Astrocyte (in vitro differentiated cells and primary cell): Measurements from ENCODE around the gene ZBTB16. TPM values are rescaled to one million over a fixed set of nuclear protein-coding genes. Genes with fewer than 3 reads are reported as not detected.

Source experiments
- DNase-seq: peaks from one replicate; pipeline ENCODE4 v3.0.0-alpha.2; 2010; ENCODE audit warnings: low read depth
- FAIRE-seq: peaks from 2 replicates; lab custom pipeline; 2011; peaks lifted over from hg19 to GRCh38; lab: Jason Lieb, UNC
- H2AFZ ChIP-seq: 2 replicates; pipeline ENCODE4 v1.6.0; 2012; ENCODE audit warnings: low read depth, low read length, inconsistent platforms
- H3K27ac ChIP-seq: 2 replicates; pipeline ENCODE4 v1.5.1; 2011; ENCODE audit warnings: low read depth, low read length, inconsistent platforms
- H3K27me3 ChIP-seq: 2 replicates; pipeline ENCODE4 v1.6.0; 2011; ENCODE audit warnings: low read length, inconsistent platforms; ENCODE audit not compliant: insufficient read depth
- H3K36me3 ChIP-seq: 2 replicates; pipeline ENCODE4 v1.5.1; 2011; ENCODE audit warnings: low read length, inconsistent platforms; ENCODE audit not compliant: insufficient read depth
- H3K4me1 ChIP-seq: 2 replicates; pipeline ENCODE4 v1.5.1; 2011; ENCODE audit warnings: low read length, inconsistent platforms; ENCODE audit not compliant: insufficient read depth
- H3K4me2 ChIP-seq: 2 replicates; pipeline ENCODE4 v1.6.0; 2012; ENCODE audit warnings: low read length, inconsistent platforms
- H3K4me3 ChIP-seq: 2 replicates; pipeline ENCODE4 v1.5.1; 2011; ENCODE audit warnings: low read depth, mild to moderate bottlenecking, low read length, inconsistent platforms; ENCODE audit not compliant: insufficient read depth
- H3K79me2 ChIP-seq: 2 replicates; pipeline ENCODE4 v1.6.0; 2012; ENCODE audit warnings: mild to moderate bottlenecking, low read length, inconsistent platforms; ENCODE audit not compliant: insufficient read depth
- H3K9ac ChIP-seq: 2 replicates; pipeline ENCODE4 v1.6.0; 2012; ENCODE audit warnings: mild to moderate bottlenecking, low read length, inconsistent platforms
- H3K9me3 ChIP-seq: 2 replicates; pipeline ENCODE4 v1.5.1; 2012; ENCODE audit warnings: low read depth, mild to moderate bottlenecking, low read length, inconsistent platforms; ENCODE audit not compliant: insufficient read depth
- H4K20me1 ChIP-seq: 2 replicates; pipeline ENCODE4 v1.6.0; 2012; ENCODE audit warnings: low read length, inconsistent platforms; ENCODE audit not compliant: insufficient read depth
- H3K27ac Mint-ChIP-seq: one replicate; pipeline ENCODE4 v1.8.0; 2021; ENCODE audit warnings: mild to moderate bottlenecking, mixed read lengths; ENCODE audit not compliant: unreplicated experiment
- H3K27me3 Mint-ChIP-seq: one replicate; pipeline ENCODE4 v1.8.0; 2021; ENCODE audit warnings: low read depth, mixed read lengths; ENCODE audit not compliant: unreplicated experiment
- H3K36me3 Mint-ChIP-seq: one replicate; pipeline ENCODE4 v1.8.0; 2021; ENCODE audit warnings: low read depth, mixed read lengths; ENCODE audit not compliant: unreplicated experiment
- H3K4me1 Mint-ChIP-seq: one replicate; pipeline ENCODE4 v1.8.0; 2021; ENCODE audit warnings: low read depth, mixed read lengths; ENCODE audit not compliant: unreplicated experiment
- H3K4me3 Mint-ChIP-seq: one replicate; pipeline ENCODE4 v1.8.0; 2021; ENCODE audit warnings: mild to moderate bottlenecking, moderate library complexity, mixed read lengths; ENCODE audit not compliant: unreplicated experiment
- H3K9me3 Mint-ChIP-seq: one replicate; pipeline ENCODE4 v1.8.0; 2021; ENCODE audit warnings: mild to moderate bottlenecking, mixed read lengths; ENCODE audit not compliant: unreplicated experiment
- CTCF ChIP-seq: IDR thresholded peaks from 2 replicates; pipeline ENCODE4 v1.5.1; 2011; ENCODE audit warnings: low read depth, mild to moderate bottlenecking, inconsistent platforms, low read length, moderate library complexity; ENCODE audit not compliant: insufficient read depth
- EZH2 ChIP-seq: IDR thresholded peaks from 2 replicates; pipeline ENCODE4 v1.6.1; 2012; ENCODE audit warnings: mild to moderate bottlenecking, low read length, inconsistent platforms; ENCODE audit not compliant: insufficient read depth
- total RNA-seq: library from RNA; stranded (reverse); gene quantifications from 2 replicates; pipeline ENCODE4 v1.2.1, GENCODE V29; 2021

The ZBTB16 gene
- total RNA-seq, 1 donor from 2014 or later, result 0.50 TPM

GRCh38 chr11:114149689-114150407 is 90.3 kb downstream of the ZBTB16 start:
- H3K27ac Mint-ChIP-seq, result peak overlapping the region; percentile 66
- peaks cover 13% of the 10 kb centered on the region for H3K4me1 Mint-ChIP-seq
- H3K4me2 ChIP-seq, result no peak overlapping the region
- H3K4me3 Mint-ChIP-seq, result no peak overlapping the region
- TF ChIP-seq EZH2 (no peak), CTCF (no peak)
- H3K36me3 Mint-ChIP-seq, result no peaks in the 10 kb centered on the region
- no peaks in the 10 kb centered on the region for H3K9me3 Mint-ChIP-seq
- no peaks in the 10 kb centered on the region for H3K4me1 ChIP-seq
- peaks cover 21% of the 10 kb centered on the region for H3K27me3 Mint-ChIP-seq
- no peaks in the 10 kb centered on the region for H4K20me1 ChIP-seq
- FAIRE-seq (no peak), DNase-seq (no peak)
- no peaks in the 10 kb centered on the region for H3K36me3 ChIP-seq
- H3K4me3 ChIP-seq, result no peak overlapping the region
- H2AFZ ChIP-seq, result no peak overlapping the region
- no peaks in the 10 kb centered on the region for H3K79me2 ChIP-seq
- H3K9ac ChIP-seq, result no peak overlapping the region
- no peak overlapping the region for H3K27ac ChIP-seq
- H3K9me3 ChIP-seq, result no peaks in the 10 kb centered on the region
- peaks cover 63% of the 10 kb centered on the region for H3K27me3 ChIP-seq

- TF ChIP-seq EZH2, result no peak
- TF ChIP-seq CTCF, result no peak
- no peak overlapping the region for H3K4me2 ChIP-seq
- no peaks in the 10 kb centered on the region for H3K4me1 ChIP-seq
- H3K9ac ChIP-seq, result no peak overlapping the region
- H2AFZ ChIP-seq, result no peak overlapping the region
- no peaks in the 10 kb centered on the region for H3K9me3 ChIP-seq
- no peak overlapping the region for H3K4me3 ChIP-seq
- H3K36me3 ChIP-seq, result no peaks in the 10 kb centered on the region
- no peak for DNase-seq
- no peaks in the 10 kb centered on the region for H3K79me2 ChIP-seq
- no peak overlapping the region for H3K27ac ChIP-seq
- FAIRE-seq, result no peak
- H4K20me1 ChIP-seq, result no peaks in the 10 kb centered on the region
- Mint-ChIP-seq H3K4me3 (no peak overlapping the region), H3K27me3 (peaks cover 26% of the 10 kb centered on the region), H3K4me1 (peaks cover 13% of the 10 kb centered on the region), H3K36me3 (no peaks in the 10 kb centered on the region), H3K9me3 (no peaks in the 10 kb centered on the region), H3K27ac (no peak overlapping the region)
- H3K27me3 ChIP-seq, result peaks cover 66% of the 10 kb centered on the region
Observed at GRCh38 chr11:114150671-114151070, 91.2 kb downstream of the ZBTB16 start.

- DNase-seq, result no peak
- Histone ChIP-seq H3K36me3 (no peaks in the 10 kb centered on the region), H3K9me3 (no peaks in the 10 kb centered on the region), H3K79me2 (no peaks in the 10 kb centered on the region), H4K20me1 (no peaks in the 10 kb centered on the region), H3K4me2 (no peak overlapping the region), H3K4me3 (no peak overlapping the region), H3K27me3 (peaks cover 71% of the 10 kb centered on the region), H3K27ac (no peak overlapping the region), H3K4me1 (no peaks in the 10 kb centered on the region), H2AFZ (no peak overlapping the region), H3K9ac (no peak overlapping the region)
- Mint-ChIP-seq H3K36me3 (no peaks in the 10 kb centered on the region), H3K4me1 (peaks cover 13% of the 10 kb centered on the region), H3K9me3 (no peaks in the 10 kb centered on the region), H3K27ac (no peak overlapping the region), H3K27me3 (peaks cover 28% of the 10 kb centered on the region), H3K4me3 (no peak overlapping the region)
- TF ChIP-seq CTCF, result no peak
- TF ChIP-seq EZH2, result no peak
- no peak for FAIRE-seq
Observed at GRCh38 chr11:114151631-114152030, 92.1 kb downstream of the ZBTB16 start.
